Measurements from ENCODE around the gene PRRT3. TPM values are rescaled to one million over a fixed set of nuclear protein-coding genes. Genes with fewer than 3 reads are reported as not detected.

The PRRT3 gene
- total and polyA plus RNA-seq, 2 of the 8 experiments (the other 6 are each of a cell fraction or from before 2014, with no cell fraction given): 9.0 to 9.2 TPM

DNA sequence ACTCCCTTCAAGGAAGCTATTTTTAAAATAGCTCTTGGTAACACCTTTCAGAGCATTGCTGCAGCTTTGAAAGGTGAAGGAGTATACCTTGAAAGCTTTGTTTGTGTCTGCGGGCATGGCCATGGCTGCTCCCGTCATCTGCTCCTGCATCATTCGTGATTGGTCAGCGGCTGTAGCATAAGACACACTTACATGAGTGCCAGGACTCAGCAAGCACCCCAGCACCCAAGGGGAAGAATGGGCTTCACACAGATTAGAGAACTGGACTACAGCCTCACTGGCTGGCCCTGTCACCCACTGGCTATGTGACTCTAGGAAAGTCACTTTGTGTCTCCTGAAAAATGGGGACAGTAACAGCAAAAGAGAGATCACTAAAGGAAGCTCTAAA lies 17.4 kb upstream of the PRRT3 start:
- H3K18ac ChIP-seq (ENCODE audit: extremely low read depth, low read length): no peak overlapping the region
- no peak overlapping the region for H4K5ac ChIP-seq (ENCODE audit: insufficient read length, low read depth, low read length)
- no peak overlapping the region for H3K56ac ChIP-seq (replicated peaks; ENCODE audit: insufficient read length, low read depth, low read length)
- no peak overlapping the region for H2BK20ac ChIP-seq (ENCODE audit: low read length)
- H3K4me3 ChIP-seq (ENCODE audit: extremely low read depth in 1 of 4, insufficient read depth in 2 of 4, low read depth in 3 of 4, low read length in 4 of 4): no peak overlapping the region
- FAIRE-seq: no peak
- H2BK5ac ChIP-seq (ENCODE audit: low read depth, low read length): no peak overlapping the region
- peaks cover 2 to 42% (median 25%) of the 10 kb centered on the region in 4 experiments; a peak in 7 of 8 replicates for H3K36me3 ChIP-seq (ENCODE audit: control insufficient read depth in 2 of 4, insufficient read depth in 4 of 4, low read length in 3 of 4)
- H2BK12ac ChIP-seq (ENCODE audit: low read depth, low read length): no peak overlapping the region
- H3K27ac ChIP-seq (ENCODE audit: low read depth, low read length): no peak overlapping the region
- no peak overlapping the region for H3K4ac ChIP-seq (replicated peaks; ENCODE audit: insufficient read length, low read depth, low read length)
- no peak overlapping the region for H3K9ac ChIP-seq (replicated peaks in 1 of 4; ENCODE audit: extremely low read depth in 1 of 4, low read depth in 3 of 4, low read length in 3 of 4)
- no peaks in the 10 kb centered on the region for H3K79me1 ChIP-seq (ENCODE audit: low read depth, low read length)
- no peaks in the 10 kb centered on the region for H3K23me2 ChIP-seq (ENCODE audit: low read depth, low read length)
- no peak overlapping the region for H3K4me2 ChIP-seq (ENCODE audit: insufficient read depth in 1 of 2, low read depth in 2 of 2, low read length in 2 of 2)
- POLR2A ChIA-PET (ENCODE audit: partially characterized antibody): interaction anchor here (1.1 to 1.6 kb wide), 2 partner anchors 13 to 15 kb away, joined by 3 read pairs; no protein-coding TSS in a partner anchor
- H4K8ac ChIP-seq (ENCODE audit: extremely low read depth, insufficient read depth, low read length): no peak overlapping the region
- CTCF ChIA-PET (ENCODE audit: partially characterized antibody): interaction anchor here (0.9 to 1.0 kb wide), 2 partner anchors 23 kb away, joined by 3 read pairs; no protein-coding TSS in a partner anchor
- H2BK15ac ChIP-seq (ENCODE audit: low read length): no peak overlapping the region
- H2BK120ac ChIP-seq (replicated peaks; ENCODE audit: low read depth, low read length): no peak overlapping the region
- no peak overlapping the region for H2AFZ ChIP-seq (ENCODE audit: low read length)
- H3K27me3 ChIP-seq (replicated peaks in 1 of 4; ENCODE audit: control insufficient read depth in 3 of 4, extremely low read depth in 1 of 4, insufficient read depth in 3 of 4, low read length in 3 of 4): no peaks in the 10 kb centered on the region
- no peak overlapping the region for H4K91ac ChIP-seq (replicated peaks; ENCODE audit: insufficient read length, low read length)
- H3K4me1 ChIP-seq (replicated peaks in 1 of 4; ENCODE audit: control insufficient read depth in 3 of 4, insufficient read depth in 4 of 4, low read length in 3 of 4): no peaks in the 10 kb centered on the region
- H3K23ac ChIP-seq (ENCODE audit: insufficient read length): no peak overlapping the region
- peaks cover 0 to 1% of the 10 kb centered on the region in 2 experiments for H4K20me1 ChIP-seq (replicated peaks in 1 of 2; ENCODE audit: control insufficient read depth in 1 of 2, insufficient read depth in 2 of 2, low read length in 2 of 2)
- WGBS, 2 experiments (ENCODE audit: extremely low coverage in 1 of 2, insufficient coverage in 1 of 2, insufficient read length in 1 of 2, insufficient replicate concordance in 2 of 2, low coverage in 1 of 2, low lambda C conversion rate in 2 of 2, missing lambda C conversion rate in 1 of 2): 94% methylated on average over 4 of the region's 4 CpGs; no CpG with 5 or more reads in 1 of the 2 experiments
- no peak overlapping the region for H3K14ac ChIP-seq (ENCODE audit: insufficient read length)
- no peak overlapping the region for H2AK5ac ChIP-seq (ENCODE audit: low read depth, low read length)
- no peaks in the 10 kb centered on the region for H3K79me2 ChIP-seq (ENCODE audit: control insufficient read depth in 1 of 2, insufficient read depth in 2 of 2, low read length in 2 of 2)
- H3K9me3 ChIP-seq (ENCODE audit: insufficient read depth in 2 of 2, low read depth in 1 of 2, low read length in 1 of 2): no peaks in the 10 kb centered on the region
- no peak for DNase-seq (ENCODE audit: low read depth in 1 of 2, low spot score in 2 of 2)
- no peak for TF ChIP-seq POU5F1 (IDR thresholded peaks at IDR 0.05; ENCODE audit: low read depth, low read length)
- TF ChIP-seq RFX5 (IDR thresholded peaks at IDR 0.05; ENCODE audit: borderline replicate concordance, low read depth, low read length): no peak
- no peak for TF ChIP-seq SP4 (IDR thresholded peaks at IDR 0.05; ENCODE audit: low read length)
- no peak for TF ChIP-seq CBX5 (IDR thresholded peaks at IDR 0.05; ENCODE audit: low read depth, low read length)
- TF ChIP-seq SUZ12 (IDR thresholded peaks at IDR 0.05; ENCODE audit: low read length): no peak
- no peak for TF ChIP-seq EZH2 (IDR thresholded peaks at IDR 0.05; ENCODE audit: low read depth, low read length, severe bottlenecking)
- TF ChIP-seq, protein P1, sequence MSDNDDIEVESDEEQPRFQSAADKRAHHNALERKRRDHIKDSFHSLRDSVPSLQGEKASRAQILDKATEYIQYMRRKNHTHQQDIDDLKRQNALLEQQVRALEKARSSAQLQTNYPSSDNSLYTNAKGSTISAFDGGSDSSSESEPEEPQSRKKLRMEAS (IDR thresholded peaks at IDR 0.05): no peak
- TF ChIP-seq, protein P2, sequence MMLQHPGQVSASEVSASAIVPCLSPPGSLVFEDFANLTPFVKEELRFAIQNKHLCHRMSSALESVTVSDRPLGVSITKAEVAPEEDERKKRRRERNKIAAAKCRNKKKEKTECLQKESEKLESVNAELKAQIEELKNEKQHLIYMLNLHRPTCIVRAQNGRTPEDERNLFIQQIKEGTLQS (IDR thresholded peaks at IDR 0.05; ENCODE audit: insufficient read depth, low read depth, low read length): no peak
- no peak for TF ChIP-seq BCL11A (IDR thresholded peaks at IDR 0.05; ENCODE audit: low read depth in 2 of 2, low read length in 2 of 2)
- TF ChIP-seq GTF2F1 (IDR thresholded peaks at IDR 0.05; ENCODE audit: borderline replicate concordance, low read depth, low read length): no peak
- TF ChIP-seq NRF1 (IDR thresholded peaks at IDR 0.05; ENCODE audit: low read depth, low read length): no peak
- no peak for TF ChIP-seq CHD2 (IDR thresholded peaks at IDR 0.05; ENCODE audit: low read length)
- TF ChIP-seq POLR2A (IDR thresholded peaks at IDR 0.05; ENCODE audit: control extremely low read depth in 1 of 2, low read depth in 2 of 2, low read length in 2 of 2): no peak
- TF ChIP-seq SP2 (IDR thresholded peaks at IDR 0.05; ENCODE audit: low read length): no peak
- no peak for TF ChIP-seq KDM4A (IDR thresholded peaks at IDR 0.05; ENCODE audit: low read depth, low read length, severe bottlenecking)

All from H1 (cell line).